ENCODE data around the gene TPM1.
"Not testable (repeated sequence)": the region's sequence is repeated elsewhere in the genome, so short reads cannot be mapped to it uniquely, and the experiment has no call there.

TPM1 gene

DNA sequence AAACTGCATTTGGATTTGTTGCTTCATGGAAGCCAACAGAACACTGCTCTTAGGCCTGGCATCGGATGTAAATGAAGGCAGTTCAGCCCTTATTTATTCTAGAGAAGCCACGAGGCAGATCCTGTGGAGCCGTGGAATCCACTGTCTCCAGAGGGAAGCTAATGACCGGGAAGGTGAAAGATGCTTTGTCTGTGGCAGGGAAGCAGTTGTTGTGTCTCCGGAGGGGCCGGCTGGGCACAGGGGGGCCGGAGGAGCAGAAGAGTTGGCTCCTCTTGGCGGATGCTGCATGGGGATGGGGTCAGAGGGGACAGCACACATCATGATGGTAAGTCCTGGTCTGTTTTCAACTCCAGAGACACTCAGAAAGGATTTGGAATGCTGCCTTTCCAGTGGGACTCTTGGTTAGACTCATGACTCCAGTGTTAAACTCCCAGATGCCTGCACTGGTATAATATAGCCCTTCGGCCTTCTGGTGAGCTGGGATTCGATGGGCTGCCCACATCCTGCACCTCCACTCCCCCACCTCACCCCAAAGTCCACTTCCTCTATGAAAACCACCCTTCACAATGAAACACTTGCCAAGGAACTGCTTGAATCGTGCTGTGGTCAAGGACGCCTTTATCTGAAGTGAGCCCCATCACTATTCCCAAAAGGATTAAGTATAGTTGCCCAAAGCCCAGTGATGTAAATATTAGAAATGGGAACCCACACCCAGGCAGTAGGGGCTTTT lies 33.6 kb downstream of the TPM1 start:
- DNase-seq: no peak

DNA sequence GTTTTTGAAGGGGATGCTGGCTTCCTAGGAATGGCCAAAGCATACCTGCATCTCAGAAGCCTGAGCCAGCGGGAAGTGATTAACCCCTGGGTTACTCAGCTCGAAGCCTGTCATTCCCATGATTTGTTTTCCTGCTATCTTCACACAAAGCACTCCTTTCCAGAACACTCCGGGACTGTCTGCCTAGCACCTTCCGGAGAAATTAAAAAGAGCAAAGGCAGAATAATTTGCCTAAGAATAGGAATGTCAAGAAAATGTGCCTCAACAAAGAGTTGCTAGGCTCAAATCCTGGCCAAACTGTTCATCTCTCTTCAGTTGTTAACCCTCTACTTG lies 34.1 kb downstream of the TPM1 start:
- no peak for DNase-seq

DNA sequence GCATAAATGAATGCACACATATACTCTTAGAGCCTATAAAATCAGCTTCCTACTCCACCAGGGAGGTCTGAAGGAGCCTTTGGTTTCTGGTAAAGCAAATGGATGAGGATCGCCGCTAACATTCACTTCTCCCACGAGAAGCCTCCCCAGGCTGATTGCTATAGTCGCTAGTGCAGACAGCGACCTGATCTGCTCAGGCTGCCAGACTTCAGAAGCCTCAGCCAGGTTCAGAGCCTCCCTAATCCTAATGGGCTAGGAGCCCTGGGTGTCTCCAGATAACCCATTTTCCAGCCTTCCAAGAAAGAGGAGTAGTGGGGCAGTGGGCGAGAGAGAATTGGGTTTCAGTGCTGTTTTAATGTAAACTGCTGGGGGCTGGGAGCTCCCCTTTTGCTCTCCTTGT lies 35.4 kb downstream of the TPM1 start:
- DNase-seq: no peak

DNA sequence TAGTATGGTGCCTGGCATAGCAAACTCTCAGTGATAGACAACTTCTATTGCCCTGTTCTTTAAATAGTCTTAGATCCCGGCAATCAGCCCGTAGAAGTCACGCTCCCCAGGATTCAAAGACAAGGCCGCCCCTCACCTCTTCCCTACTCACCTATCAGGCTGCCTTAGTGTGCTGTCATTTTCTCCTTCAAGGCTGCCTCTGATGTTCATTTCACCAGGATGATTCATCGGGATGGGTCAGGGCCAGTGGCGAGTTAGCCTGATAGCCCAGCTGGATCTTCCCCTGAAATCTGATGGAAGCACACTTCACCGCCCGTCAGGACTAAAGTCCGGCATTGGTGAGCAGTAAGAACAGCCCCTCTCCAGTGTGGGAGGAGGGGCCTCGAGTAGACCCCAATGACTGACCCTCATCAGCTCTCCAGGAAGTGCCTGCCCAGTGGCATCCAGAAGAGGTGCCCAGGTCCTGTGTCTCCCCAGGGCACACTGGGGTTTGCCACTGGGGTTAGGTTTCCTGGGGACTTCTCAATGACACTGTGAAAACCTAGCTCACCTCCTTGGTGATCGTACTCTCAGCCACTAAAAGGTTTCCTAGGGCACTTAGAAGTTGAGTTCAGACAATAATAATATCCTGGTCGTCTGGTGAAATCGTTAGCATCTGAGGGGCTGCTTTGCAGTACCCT lies 37.5 kb downstream of the TPM1 start:
- no peak for DNase-seq

DNA sequence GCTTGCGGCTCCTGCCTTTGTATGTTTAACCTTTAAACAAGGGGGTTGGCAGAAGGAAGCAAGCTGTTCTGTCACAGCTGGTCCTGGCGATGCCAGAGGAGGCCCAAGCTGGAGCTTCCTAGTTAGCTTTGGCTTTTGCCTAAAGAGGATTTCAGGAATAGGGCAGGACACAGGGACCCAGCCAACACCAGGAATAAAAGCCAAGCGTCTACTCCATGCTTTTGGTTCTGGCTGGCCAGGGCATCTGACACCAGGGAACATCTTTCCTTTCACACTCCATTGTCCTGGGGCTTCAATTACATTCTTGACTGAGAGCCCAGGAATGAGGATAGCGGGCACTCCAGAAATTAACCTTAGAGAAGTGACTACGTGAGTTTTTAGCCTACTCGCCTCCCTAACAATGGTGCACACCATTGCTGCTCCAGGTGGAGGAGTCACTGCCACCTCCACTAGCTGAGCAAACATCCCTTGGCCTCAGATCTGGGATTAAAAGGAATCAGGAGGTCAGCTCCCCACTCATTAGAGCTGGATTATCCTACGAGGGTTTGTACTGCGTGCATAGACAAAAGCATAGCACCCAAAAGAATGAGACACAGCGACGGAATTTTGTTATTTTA lies 38.2 kb downstream of the TPM1 start:
- no peak for DNase-seq

DNA sequence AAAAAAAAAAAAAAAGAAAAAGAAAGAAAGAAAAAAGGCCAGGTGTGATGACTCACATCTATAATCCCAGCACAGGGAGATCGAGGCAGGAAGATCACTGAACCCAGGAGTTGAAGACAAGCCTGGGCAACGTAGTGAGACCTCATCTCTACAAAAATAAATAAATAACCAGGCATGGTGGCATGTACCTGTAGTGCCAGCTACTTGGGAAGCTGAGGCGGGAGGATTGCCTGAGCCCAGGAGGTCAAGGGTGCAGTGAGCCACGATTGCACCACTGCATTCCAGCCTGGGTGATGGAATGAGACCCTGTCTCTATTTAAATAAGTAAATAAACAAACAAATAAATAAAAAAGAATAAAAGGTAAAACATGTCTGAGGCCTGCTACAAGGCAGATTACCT lies 39.8 kb downstream of the TPM1 start:
- no peak for DNase-seq

DNA sequence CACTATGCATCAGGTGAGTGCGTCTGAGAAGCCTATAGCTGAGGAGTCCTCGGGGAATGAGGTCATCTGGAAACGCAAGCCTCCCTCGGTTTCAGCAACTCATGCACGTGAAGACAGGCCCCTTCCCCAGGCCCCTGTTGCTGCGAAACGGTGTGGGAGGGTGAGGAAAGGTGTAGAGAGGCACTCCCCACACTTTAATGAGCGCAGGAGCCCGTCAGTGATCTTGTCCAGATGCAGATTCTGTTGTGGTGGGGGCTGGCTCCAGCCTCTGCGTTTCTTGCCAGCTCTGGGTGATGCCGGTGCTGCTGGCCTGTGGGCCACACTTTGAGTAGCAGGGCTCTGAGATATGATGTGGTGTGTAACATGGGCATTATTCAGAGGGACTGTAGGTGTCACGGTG lies 40.5 kb downstream of the TPM1 start:
- DNase-seq: no peak

DNA sequence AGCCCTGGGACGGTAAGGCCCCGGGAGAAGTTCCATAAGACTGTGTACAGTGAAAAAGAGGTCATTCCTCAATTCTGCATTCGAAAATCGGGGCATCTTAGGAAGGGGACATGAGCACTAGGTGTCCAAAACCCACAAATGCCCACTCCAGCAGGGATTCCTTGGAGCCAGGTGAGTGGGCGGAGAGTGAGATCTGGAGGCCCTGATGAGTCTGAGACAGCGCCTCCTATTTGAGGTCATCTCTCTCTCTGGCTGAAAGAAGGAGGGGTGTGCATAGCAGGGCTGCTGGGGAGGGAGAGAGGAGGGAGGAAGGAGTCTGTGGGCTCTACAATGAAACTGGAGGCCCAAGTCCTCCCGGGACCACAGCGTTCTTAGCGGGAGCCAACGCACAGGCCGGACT lies 41.0 kb downstream of the TPM1 start:
- DNase-seq: no peak

DNA sequence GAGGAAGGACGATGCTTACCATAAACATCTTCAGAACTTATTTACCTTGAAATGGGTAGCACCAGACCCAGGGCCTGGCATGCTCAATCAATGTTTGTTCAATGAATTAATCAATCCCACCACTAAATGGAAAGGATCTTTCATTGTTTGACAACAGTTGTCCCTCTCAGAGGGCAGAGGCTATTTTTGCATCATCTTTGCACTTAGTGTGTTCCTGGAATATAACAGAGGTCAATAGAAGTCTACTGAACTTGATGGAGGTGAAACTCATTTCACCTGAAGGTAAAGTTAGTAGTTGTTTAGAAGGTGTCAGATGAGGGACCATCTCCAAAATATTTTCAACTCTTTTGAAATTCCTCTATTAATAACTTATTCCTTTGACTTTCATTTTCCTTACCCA lies 42.3 kb downstream of the TPM1 start:
- DNase-seq: no peak

DNA sequence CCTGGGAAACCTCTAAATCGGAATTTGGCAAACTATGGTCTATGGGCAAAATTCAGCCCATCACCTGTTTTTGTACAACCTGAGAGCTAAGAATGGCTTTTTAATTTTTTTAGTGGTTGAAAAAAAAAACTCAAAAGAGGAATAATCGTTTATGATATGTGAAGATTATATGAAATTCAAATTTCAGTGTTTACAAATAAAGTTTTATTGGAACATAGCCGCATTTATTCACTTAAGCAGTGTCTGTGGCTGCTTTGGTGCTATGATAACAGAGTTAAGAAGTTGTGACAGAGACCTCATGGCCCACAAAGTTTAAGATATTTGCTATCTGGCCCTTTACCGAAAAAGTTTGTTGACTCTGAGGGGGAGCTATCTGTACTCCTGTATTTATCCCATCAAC lies 42.7 kb downstream of the TPM1 start:
- no peak for DNase-seq

DNA sequence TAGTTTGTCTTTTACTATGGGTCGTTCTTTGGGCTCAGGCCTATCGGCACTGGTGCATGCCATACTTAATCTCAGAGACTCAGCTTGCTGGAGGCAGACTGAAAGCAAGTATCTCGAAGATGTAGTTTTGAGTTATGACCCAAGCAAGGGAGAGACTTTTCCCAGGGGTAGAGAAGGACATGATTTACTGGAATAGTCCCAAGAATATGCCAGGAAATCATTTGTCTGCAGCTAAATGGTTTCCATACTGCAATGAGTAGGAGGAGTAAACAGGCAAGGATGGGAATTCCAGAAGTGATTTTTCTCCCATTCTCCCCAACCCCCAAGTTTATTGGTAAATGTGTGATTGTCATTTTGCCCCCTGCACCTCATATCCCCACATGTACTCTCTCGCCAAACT lies 43.7 kb downstream of the TPM1 start:
- DNase-seq: no peak

DNA sequence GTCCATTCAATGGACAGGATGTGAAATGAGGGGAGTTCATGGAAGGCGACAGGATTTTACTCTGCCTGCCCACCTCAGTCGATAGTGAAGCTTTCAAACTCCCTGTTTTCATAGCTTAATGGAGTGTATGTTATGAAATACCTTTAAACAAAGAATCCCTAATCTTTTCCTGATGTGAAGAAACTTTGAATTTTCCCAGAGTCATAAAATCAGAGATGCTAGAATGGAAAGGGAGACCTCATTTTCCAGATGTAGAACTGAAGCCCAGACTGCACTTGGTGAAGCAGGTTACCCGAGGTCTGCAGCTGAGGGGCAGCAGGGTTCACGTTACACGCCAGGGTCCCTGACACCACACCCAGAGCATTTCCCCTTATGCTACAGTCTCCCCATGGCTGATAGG lies 44.4 kb downstream of the TPM1 start:
- DNase-seq: no peak

DNA sequence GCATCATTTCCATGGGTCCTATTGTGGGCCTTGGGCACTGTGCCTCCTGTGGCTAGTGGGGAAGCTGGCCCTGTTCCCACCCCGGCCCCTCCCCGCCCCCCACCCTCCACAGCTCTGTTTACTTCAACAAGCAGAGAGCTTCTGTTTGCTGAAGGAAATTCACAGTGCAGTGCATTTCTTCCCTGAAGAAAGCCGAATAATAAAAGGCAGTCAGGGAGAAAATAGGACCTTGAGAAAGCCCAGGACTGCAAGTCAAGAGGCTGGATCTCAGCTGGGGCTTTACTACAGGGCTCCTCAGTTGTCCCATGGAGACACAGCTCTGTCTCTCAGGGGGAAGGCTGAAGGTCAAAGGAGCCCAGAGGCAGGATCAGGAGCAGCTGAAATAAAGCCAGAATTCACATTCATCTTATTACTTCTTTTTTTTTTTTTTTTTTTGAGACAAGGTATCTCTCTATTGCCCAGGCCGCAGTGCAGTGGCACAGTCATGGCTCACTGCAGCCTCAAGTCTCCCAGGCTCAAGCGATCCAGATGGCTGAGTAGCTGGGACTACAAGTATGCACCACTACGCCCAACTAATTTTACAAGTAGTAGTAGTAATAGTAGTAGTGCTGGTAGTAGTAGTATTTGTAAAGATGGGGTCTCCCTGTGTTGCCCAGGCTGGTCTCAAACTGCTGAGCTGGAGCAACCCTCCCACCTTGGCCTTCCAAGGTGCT lies 46.1 kb downstream of the TPM1 start:
- no peak for DNase-seq

DNA sequence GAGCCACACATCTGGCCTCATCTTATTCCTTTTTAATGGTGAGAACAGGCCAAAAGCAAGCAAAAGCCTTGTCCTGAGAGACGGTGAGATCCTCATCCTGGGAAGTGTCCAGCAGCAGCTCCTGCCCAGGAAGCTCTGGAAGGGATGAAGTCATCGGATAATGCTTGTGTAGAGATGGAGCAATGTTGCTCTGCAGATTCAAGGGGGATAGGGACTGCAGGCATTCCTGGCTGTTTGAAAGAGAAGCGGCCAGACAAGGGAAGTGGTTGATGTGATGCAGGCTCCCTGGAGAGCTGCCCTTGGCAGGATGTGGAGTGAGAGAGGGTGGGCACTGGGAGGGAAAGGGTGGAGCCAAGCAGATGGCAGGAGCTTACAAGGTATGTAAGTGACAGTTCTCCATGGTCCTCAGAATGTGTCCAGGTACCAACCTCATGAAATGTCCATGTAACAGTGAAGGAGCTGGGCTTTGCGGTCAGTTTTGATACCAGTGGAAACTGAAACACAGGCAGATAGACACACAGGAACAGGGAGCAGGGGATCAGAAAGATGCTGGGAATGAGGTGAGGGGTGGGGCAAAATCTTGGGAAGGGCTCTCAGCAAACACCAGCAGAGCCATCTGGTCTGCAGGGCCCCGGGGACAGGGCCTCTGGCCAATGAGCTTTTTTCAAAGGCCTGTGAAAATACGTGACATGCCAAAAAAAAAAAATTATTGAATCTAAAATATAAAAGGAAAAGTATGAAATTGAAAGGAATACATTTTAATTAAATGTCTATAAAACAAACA lies 46.9 kb downstream of the TPM1 start:
- DNase-seq: no peak

DNA sequence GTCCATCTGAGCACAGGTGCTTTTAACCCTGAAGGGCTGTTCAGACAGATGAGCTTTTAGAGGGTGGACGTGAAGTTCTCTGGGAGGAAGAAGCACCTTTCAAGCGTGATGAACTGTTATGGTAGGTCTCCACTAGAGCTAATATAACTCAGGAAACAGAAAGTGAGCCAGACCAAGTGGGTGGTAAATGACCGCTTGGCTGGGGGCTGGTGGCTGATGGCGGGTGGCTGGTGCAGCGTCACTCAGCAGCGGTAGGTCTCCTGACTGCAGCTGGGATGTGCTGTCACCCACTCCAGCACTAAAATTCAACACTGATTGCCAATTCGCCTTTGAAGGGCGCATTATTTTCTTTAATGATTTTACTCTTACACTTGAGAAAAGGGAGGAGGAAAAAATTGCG lies 47.9 kb downstream of the TPM1 start:
- no peak for DNase-seq

DNA sequence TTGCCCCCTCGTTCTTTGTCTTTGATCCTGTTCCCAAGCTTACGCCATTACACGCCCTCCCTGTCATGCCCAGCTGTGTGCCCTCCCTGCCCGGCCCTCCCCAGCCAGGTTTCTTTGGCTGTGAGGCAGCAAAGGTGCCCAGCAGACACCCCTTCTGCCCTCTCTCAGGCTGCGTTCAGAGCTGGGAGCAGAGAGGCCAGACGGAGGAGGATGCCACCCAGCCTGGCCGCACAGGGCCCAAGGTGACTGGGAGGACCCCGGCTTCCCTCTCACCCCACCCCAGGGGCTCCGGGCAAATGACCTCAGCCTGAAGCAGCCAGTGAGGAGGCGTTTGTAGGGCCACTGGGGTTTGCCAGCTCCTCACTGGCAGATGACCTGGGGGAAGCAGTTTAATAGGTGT lies 48.3 kb downstream of the TPM1 start:
- no peak for DNase-seq

DNA sequence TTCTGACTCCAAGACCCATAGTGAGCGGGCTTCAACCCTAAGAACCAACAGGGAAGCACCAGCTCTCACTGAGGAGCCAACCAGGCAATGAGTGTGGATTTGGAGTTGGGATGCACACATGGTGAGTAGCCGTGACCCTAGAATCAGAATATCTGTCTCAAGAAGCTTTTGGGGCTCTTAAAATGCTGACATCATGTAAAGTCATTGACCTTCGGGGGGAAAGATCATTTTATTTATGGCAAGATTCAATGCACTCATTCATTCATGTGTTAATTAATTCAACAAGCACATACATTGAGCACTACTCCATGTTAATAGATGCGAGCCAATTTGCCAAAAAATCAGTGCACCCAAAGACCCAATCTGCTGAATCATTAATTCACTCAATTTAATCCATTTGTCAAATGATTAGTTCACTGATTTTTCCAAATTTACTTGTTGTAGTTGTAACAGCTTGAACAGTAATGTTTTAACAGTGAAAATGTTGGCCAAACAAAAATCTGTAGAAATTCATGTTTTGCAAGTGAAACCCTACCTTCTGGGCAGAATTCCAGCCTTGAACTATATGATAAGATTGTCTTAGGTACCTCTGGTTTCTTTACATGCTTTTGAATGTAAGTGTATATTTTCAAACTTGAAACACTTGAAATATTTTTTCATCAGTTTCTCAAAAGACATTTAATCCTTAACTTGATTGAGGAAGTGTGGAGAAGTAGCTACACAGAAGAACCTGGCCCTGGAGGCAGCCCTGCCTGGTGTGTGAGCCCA lies 49.3 kb downstream of the TPM1 start:
- DNase-seq: no peak

DNA sequence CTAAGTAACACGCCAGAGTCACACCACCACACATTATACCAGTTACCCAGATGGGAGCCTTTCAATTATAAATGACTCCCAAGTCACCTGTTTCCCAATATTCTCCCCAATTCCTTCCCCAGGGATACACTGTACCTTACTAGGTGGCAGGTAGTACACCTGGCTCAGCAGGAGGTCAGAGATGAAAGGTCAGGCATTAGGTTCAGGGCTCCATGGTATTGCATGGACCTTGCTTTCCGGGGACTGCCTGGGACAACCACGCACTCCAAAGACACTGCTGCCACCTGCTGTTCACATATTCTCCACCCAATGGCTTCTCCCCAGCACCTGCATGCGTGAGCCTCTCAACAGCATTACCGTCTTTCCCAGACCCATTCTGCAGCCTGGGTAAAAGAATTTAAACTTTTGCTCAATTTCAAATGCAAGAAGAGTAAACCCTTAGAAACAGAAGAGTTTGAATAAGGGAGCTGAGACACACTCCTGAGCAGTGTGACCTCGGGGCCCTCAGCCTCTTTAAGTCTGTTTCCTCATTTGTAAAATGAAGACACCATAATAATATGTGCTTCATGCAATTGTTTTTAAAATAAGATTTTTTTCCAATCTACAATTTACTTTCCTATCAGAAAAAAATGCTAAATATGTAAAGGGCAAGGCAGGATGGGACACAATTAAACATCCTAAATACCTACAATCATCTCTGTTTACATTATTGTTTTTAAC lies 51.1 kb downstream of the TPM1 start:
- DNase-seq: peak; percentile 79

DNA sequence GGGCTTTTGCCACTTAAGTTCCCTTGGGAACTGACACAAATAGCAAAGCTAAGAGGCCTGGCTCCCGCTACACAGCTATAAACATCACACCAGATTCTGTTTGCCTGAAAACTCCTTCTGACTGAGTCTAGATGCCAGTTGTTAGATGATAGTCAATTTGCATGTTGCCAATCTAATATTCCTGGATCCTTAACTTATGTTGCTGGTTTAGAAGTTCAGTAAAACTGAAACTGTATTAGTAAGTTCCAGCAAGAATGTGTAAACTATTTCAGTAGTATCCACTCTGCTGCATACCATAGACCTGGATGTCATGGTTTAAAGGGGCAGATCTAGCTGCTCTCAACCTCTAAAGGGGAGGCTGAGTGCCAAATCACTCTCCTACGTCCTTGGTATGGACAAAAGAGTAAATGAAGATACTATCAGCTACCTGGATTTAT lies 52.0 kb downstream of the TPM1 start:
- no peak for DNase-seq

DNA sequence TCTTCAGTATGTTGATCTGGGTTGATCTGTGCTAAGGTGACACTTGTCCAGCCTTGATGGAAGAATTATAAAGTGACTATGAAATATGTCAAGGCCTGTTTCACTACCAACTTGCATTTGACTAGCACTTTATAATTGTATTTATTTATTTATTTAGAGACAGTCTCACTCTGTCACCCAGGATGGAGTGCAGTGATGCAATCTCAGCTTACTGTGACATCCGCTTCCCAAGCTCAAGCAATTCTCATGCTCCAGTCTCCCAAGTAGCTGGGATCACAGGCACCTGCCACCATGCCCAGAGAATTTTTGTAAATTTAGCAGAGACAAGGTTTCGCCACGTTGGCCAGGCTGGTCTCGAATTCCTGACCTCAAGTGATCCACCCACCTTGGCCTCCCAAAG lies 53.6 kb downstream of the TPM1 start:
- no peak for DNase-seq

DNA sequence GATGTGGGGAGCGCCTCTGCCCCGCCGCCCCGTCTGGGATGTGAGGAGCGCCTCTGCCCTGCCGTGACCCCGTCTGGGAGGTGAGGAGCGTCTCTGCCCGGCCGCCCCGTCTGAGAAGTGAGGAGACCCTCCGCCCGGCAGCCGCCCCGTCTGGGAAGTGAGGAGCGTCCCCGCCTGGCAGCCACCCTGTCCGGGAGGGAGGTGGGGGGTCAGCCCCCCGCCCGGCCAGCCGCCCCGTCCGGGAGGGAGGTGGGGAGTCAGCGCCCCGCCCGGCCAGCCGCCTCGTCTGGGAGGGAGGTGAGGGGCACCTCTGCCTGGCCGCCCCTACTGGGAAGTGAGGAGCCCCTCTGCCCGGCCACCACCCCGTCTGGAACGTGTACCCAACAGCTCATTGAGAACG lies 56.4 kb downstream of the TPM1 start:
- not testable (repeated sequence) for DNase-seq

DNA sequence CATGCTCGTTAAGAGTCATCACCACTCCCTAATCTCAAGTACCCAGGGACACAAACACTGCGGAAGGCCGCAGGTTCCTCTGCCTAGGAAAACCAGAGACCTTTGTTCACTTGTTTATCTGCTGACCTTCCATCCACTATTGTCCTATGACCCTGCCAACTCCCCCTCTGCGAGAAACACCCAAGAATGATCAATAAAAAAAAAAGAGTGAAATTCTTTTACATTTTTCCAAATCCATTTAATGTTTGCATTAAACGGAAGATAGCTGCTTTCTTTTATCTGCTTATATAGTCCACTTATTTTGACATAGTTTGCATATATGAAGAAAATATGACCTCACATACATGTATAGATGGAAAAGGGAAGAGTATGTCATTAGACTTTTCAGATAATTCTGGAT lies 57.0 kb downstream of the TPM1 start:
- DNase-seq: not testable (repeated sequence)
